ENCODE data around the gene TRIM25. TPM values are rescaled to one million over a fixed set of nuclear protein-coding genes. Genes with fewer than 3 reads are reported as not detected.

The TRIM25 gene
- total and polyA plus RNA-seq, 2 of the 8 experiments (the other 6 are each of a cell fraction or from before 2014, with no cell fraction given), result 16.6 to 38.9 TPM

DNA sequence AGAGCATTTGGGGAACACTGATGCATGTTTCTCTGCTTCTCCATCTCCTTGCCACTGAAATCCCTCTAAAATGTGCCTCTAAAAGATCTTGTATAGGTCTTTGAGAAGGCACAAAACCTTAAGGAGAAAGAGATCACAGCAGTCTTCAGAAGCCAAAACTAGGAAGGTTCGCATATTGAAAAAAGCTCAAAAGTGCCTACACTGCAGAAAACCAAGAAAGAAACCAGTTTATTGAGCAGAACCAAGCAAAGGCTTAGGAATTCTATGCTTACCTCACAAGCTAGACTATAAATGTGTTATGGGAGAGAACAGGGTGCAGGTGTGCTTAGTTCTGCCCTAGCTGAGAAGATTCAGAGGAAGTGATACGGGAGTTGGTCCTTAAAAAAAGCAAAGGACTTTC is 63.3 kb downstream of the TRIM25 start (continued):
- TF ChIP-seq, protein P1, sequence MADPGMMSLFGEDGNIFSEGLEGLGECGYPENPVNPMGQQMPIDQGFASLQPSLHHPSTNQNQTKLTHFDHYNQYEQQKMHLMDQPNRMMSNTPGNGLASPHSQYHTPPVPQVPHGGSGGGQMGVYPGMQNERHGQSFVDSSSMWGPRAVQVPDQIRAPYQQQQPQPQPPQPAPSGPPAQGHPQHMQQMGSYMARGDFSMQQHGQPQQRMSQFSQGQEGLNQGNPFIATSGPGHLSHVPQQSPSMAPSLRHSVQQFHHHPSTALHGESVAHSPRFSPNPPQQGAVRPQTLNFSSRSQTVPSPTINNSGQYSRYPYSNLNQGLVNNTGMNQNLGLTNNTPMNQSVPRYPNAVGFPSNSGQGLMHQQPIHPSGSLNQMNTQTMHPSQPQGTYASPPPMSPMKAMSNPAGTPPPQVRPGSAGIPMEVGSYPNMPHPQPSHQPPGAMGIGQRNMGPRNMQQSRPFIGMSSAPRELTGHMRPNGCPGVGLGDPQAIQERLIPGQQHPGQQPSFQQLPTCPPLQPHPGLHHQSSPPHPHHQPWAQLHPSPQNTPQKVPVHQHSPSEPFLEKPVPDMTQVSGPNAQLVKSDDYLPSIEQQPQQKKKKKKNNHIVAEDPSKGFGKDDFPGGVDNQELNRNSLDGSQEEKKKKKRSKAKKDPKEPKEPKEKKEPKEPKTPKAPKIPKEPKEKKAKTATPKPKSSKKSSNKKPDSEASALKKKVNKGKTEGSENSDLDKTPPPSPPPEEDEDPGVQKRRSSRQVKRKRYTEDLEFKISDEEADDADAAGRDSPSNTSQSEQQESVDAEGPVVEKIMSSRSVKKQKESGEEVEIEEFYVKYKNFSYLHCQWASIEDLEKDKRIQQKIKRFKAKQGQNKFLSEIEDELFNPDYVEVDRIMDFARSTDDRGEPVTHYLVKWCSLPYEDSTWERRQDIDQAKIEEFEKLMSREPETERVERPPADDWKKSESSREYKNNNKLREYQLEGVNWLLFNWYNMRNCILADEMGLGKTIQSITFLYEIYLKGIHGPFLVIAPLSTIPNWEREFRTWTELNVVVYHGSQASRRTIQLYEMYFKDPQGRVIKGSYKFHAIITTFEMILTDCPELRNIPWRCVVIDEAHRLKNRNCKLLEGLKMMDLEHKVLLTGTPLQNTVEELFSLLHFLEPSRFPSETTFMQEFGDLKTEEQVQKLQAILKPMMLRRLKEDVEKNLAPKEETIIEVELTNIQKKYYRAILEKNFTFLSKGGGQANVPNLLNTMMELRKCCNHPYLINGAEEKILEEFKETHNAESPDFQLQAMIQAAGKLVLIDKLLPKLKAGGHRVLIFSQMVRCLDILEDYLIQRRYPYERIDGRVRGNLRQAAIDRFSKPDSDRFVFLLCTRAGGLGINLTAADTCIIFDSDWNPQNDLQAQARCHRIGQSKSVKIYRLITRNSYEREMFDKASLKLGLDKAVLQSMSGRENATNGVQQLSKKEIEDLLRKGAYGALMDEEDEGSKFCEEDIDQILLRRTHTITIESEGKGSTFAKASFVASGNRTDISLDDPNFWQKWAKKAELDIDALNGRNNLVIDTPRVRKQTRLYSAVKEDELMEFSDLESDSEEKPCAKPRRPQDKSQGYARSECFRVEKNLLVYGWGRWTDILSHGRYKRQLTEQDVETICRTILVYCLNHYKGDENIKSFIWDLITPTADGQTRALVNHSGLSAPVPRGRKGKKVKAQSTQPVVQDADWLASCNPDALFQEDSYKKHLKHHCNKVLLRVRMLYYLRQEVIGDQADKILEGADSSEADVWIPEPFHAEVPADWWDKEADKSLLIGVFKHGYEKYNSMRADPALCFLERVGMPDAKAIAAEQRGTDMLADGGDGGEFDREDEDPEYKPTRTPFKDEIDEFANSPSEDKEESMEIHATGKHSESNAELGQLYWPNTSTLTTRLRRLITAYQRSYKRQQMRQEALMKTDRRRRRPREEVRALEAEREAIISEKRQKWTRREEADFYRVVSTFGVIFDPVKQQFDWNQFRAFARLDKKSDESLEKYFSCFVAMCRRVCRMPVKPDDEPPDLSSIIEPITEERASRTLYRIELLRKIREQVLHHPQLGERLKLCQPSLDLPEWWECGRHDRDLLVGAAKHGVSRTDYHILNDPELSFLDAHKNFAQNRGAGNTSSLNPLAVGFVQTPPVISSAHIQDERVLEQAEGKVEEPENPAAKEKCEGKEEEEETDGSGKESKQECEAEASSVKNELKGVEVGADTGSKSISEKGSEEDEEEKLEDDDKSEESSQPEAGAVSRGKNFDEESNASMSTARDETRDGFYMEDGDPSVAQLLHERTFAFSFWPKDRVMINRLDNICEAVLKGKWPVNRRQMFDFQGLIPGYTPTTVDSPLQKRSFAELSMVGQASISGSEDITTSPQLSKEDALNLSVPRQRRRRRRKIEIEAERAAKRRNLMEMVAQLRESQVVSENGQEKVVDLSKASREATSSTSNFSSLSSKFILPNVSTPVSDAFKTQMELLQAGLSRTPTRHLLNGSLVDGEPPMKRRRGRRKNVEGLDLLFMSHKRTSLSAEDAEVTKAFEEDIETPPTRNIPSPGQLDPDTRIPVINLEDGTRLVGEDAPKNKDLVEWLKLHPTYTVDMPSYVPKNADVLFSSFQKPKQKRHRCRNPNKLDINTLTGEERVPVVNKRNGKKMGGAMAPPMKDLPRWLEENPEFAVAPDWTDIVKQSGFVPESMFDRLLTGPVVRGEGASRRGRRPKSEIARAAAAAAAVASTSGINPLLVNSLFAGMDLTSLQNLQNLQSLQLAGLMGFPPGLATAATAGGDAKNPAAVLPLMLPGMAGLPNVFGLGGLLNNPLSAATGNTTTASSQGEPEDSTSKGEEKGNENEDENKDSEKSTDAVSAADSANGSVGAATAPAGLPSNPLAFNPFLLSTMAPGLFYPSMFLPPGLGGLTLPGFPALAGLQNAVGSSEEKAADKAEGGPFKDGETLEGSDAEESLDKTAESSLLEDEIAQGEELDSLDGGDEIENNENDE (IDR thresholded peaks at IDR 0.05; ENCODE audit: insufficient replicate concordance, low read length), result no peak
- TF ChIP-seq CBX8 (IDR thresholded peaks at IDR 0.05; ENCODE audit: borderline replicate concordance, low read depth, low read length) (no peak), KDM4A (IDR thresholded peaks at IDR 0.05; ENCODE audit: low read depth, low read length, severe bottlenecking) (no peak), POLR2A (IDR thresholded peaks at IDR 0.05; ENCODE audit: control extremely low read depth in 1 of 2, low read depth in 2 of 2, low read length in 2 of 2) (no peak)
- TF ChIP-seq, protein P2, sequence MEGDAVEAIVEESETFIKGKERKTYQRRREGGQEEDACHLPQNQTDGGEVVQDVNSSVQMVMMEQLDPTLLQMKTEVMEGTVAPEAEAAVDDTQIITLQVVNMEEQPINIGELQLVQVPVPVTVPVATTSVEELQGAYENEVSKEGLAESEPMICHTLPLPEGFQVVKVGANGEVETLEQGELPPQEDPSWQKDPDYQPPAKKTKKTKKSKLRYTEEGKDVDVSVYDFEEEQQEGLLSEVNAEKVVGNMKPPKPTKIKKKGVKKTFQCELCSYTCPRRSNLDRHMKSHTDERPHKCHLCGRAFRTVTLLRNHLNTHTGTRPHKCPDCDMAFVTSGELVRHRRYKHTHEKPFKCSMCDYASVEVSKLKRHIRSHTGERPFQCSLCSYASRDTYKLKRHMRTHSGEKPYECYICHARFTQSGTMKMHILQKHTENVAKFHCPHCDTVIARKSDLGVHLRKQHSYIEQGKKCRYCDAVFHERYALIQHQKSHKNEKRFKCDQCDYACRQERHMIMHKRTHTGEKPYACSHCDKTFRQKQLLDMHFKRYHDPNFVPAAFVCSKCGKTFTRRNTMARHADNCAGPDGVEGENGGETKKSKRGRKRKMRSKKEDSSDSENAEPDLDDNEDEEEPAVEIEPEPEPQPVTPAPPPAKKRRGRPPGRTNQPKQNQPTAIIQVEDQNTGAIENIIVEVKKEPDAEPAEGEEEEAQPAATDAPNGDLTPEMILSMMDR (IDR thresholded peaks at IDR 0.05; ENCODE audit: control extremely low read depth in 1 of 3, insufficient read depth in 1 of 3, low read depth in 1 of 3, low read length in 3 of 3), result no peak

Measured in H1 (cell line).